ENCODE results near the gene XKR3.
"Not testable (repeated sequence)": the region's sequence is repeated elsewhere in the genome, so short reads cannot be mapped to it uniquely, and the experiment has no call there.

XKR3 gene

DNA sequence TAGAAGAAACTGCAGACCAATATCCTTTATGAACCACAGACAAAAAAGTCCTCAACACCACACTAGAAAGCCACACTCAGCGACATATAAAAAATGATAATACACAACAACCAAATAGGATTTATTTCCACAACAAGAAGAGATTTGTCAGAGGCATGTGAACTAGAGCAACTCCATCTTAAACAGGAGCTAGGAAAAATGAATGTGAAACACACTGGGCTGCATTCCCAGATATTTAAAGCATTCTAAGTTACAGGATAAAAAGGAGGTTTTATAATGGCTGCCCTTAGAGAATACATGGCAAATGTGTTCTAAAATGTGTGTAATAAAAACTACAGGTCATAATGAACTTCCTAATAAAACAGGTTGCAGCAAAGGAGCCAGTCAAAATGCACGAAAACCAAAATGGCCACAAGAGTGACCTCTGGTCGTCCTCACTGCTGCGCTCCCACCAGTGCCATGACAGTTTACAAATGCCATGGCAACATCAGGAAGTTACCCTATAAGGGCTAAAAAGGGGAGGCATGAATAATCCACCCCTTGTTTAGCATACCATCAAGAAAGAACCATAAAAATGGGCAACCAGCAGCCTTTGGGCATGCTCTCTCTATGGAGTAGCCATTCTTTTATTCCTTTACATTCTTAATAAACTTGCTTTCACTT is 21.8 kb downstream of the XKR3 start:
- no peak for DNase-seq

- DNase-seq = no peak
Observed at GRCh38 chr22:16801571-16801970, 23.6 kb downstream of the XKR3 start.

GRCh38 chr22:16801088-16801487 is 24.1 kb downstream of the XKR3 start:
- no peak for DNase-seq

DNA sequence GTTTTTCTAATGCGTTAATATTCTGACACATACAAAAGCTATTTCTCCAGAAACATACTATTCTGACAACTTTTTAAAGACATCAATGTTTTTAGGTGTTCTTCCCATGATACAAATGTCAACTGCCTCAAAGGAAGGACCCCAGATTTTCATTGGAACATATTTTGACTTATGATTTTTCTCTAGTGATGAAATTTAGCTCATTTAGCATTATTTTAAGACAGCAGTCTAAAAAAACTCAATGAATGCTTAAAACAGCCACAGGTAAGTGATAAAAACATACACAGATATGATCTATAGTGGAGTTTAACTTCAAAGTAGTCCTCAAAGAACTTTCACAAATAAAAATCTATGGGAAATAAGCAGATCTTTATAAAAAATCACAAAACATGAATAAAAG is 24.9 kb downstream of the XKR3 start:
- no peak for DNase-seq

GRCh38 chr22:16795504-16795903 is 29.7 kb downstream of the XKR3 start:
- DNase-seq = not testable (repeated sequence)

DNA sequence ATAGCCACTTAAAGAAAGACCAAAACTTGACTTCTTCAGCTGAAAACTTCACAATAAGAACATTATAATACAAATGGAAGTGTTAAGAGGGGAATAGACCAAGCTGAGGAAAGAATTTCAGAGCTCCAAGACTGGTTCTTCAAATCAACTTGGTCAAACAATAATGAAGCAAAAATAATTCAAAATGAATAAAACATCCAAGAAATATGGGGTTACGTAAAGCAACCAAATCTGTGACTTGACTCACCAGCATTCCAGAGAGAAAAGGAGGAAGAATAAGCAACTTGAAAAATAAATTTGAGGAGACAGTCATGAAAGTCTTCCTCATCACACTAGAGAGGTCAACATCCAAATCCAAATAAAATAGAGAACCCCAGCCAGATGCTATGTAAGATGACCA is 31.4 kb downstream of the XKR3 start:
- no peak for DNase-seq

DNA sequence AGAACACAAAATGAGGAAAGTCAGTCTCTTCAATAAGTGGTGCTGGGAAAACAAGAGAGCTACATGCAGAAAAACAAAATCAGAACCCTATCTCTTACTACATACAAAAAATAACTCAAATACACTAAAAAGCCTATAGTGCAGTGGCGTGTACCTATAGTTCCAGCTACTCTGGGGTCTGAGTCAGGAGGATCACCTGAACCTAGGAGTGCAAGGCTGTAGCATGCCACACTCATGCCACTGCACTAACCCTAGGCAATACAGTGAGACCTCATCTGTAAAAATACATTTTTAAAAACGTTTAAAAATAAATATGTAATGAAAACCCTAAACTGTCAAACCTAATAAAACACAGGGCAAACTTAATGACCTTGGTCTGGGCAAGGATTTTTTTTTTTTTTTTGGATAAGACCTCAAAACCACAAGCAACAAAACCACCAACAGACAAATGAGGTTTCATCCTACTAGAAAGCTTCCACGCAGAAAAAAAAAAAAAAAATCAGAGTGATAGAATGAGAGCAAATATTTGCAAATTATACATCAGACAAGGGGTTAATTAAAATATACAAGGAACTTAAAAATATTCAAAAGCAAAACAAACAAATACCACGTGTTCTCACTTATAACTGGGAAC is 35.2 kb downstream of the XKR3 start:
- DNase-seq = no peak

DNA sequence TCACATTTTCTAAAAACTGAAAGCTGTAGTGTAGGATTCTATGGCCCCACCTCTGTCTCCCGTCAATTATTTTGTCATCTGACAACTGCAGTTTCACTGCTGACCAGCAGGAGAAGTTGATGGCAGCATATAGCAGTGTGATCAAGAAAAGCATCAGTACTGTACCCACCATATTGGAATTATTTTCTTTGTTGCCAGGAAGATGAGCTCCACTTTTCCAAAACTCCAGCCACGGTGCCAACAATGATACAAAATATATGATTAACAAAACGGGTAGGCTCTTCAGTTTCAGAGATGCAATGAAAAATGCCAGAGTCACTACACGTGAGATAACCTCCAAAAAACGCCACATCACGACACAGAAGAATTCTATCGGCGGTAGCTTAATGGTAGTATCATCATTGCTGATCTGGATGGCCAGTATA is 41.3 kb downstream of the XKR3 start:
- no peak for DNase-seq

DNA sequence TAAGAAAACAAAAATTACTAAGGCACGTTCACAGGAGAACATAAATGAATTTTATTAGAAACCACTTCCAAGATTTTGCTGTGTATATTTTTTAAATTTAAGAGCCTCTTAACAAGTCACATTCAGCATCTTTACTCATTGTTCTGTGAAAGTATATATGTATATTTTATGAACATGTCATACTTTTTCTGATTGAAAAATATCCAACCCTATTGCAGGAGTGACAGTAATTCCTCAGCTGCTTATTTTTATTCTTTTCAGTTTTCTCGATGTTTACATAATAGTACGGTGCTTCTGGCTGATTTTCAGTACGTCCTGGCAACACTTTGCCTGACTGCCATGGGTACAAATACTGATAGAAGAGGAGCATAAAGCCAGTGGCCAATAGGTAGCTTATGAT is 41.8 kb downstream of the XKR3 start:
- DNase-seq = no peak

GRCh38 chr22:16781764-16782329 is 43.4 kb downstream of the XKR3 start:
- DNase-seq = no peak

DNA sequence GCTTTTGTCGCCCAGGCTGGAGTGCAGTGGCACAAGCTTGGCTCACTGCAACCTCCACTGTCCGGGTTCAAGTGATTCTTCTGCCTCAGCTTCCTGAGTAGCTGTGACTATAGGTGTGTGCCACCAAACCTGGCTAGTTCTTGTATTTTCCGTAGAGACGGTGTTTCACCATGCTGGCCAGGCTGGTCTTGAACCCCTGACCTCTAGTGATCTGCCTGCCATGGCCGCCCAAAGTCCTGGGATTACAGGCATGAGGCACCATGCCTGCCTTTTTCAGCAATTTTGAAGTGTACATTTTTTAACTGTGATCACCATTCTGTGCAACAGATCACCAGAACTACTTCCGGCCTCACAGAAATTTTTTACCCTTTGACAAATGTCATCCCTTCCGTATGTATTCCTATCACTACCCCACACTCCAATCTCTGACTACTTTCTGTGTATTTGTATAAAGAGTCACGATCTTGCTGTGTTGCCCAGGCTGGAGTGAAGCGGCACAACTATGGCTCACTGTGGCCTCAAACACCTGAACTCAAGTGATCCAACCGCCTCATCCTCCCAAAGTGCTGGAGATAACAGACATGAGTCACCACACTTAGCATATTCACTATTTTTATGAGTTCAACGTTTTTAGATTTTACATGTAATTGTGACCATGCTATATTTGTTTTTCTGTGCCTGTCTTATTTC is 44.0 kb downstream of the XKR3 start:
- no peak for DNase-seq

GRCh38 chr22:16777284-16777924 is 47.8 kb downstream of the XKR3 start:
- no peak for DNase-seq

GRCh38 chr22:16776080-16776479 is 49.1 kb downstream of the XKR3 start:
- DNase-seq = no peak

DNA sequence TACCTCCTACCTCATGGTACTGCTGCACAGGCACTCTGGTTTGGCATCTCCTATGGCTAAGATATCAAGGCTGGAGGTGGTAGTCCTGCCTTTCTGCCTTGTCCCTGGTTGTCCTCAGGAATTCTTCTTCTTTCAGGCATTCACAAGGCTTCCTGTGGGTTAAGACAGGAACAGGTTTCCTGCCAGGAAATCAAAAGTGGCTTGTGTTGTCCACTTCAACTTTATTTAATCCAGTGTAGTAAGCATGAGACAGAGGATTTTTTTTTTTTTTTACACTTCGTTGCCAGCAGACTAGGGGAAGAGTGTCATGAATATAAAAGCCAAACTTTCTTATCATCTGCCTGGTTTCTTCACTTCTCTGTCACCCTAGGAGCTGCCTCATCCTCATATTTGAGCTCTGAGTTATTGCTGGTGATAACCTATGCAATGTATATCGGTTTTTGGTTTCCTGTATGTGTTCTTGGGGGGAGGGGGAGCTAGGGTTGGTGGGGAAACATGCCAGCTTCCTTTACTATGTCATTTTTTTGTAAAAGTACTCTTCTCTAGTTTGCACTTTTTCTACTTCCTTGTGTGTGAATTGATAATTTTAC is 50.2 kb downstream of the XKR3 start:
- no peak for DNase-seq

DNA sequence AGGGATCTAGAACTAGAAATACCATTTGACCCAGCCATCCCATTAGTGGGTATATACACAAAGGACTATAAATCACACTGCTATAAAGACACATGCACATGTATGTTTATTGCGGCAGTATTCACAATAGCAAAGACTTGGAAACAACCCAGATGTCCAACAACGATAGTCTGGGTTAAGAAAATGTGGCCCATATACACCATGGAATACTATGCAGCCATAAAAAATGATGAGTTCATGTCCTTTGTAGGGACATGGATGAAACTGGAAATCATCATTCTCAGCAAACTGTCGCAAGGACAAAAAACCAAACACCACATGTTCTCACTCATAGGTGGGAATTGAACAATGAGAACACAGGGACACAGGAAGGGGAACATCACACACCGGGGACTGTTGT is 53.6 kb downstream of the XKR3 start:
- DNase-seq = not testable (repeated sequence)

DNA sequence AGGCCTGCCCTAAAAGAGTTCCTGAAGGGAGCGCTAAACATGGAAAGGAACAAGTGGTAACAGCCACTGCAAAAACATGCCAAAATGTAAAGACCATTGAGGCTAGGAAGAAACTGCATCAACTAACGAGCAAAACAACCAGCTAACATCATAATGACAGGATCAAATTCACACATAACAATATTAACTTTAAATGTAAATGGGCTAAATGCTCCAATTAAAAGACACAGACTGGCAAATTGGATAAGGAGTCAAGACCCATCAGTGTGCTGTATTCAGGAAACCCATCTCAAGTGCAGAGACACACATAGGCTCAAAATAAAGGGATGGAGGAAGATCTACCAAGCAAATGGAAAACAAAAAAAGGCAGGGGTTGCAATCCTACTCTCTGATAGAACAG is 57.3 kb downstream of the XKR3 start:
- DNase-seq = not testable (repeated sequence)

GRCh38 chr22:16762224-16762623 is 63.0 kb downstream of the XKR3 start:
- DNase-seq = not testable (repeated sequence)

GRCh38 chr22:16760416-16760815 is 64.8 kb downstream of the XKR3 start:
- DNase-seq = not testable (repeated sequence)

DNA sequence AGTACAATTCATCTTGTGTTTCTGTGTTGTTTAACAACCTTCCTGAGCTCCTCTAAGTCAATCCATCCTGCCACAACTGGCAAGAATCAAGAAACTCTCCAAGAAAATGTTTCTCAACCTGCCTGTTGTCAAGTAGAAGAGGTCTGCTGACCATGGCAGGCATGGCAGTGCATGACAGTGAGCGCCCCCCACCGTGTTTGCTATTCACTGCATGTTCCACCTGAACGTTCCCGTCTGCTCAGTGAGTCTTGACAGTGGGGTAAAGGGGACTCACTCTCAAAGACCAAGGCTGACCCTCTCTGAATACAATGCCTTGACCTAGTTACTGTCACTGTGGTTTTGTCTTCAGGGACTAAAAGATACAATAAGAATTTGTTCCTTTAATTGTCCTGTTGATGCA is 75.9 kb downstream of the XKR3 start:
- DNase-seq = not testable (repeated sequence)

- DNase-seq = not testable (repeated sequence)
Observed at GRCh38 chr22:16748160-16748929, 76.9 kb downstream of the XKR3 start.

DNA sequence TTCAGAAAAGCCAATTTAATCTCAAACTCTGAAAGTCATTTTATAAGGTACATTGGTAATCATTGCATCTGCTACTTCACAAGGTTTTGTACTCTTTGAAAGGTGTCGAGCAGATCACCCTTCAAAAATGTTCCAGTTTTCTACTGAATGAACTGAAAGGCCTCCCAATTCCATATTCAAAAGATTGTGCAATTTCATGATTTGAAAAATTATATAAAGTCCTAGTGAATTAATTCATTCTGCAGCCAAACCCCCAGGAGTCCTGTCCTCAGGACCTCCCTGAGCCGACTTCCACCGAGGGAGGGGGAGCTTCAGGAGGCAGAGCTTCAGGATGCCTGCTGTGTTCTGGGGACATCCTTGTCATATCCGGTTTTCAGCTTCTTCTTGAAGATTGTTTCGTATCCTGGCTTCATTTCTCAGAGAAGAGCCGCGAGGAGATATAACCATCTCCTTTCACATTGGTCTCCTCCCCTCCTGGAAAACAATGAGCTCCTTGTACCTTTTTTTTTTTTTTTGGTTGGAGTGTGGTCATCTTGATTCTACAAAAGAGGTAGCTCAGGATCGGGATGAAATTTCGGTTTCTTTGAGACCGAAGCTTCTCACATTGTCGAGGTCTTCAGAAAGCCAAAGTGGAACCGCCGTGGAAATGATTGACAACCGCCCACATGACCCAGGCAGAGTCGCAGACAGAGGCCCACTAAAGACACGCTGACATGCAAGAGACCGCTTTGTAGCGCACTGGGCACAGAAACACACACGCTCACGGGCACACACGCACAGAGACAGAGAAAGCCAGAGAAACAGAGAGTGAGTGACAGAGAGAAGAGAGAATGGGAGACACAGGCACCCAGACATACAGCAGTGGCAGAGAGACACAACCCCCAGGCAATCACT is 77.7 kb downstream of the XKR3 start:
- not testable (repeated sequence) for DNase-seq
